HG02623 (cell line): ENCODE measurements around the gene RASSF8.

Experiments
- ATAC-seq: cut with Tn5 transposase; IDR thresholded peaks from one replicate; pipeline ENCODE4 v1.9.1; 2021; ENCODE audit warnings: moderate library complexity; ENCODE audit not compliant: unreplicated experiment

The RASSF8 gene

DNA sequence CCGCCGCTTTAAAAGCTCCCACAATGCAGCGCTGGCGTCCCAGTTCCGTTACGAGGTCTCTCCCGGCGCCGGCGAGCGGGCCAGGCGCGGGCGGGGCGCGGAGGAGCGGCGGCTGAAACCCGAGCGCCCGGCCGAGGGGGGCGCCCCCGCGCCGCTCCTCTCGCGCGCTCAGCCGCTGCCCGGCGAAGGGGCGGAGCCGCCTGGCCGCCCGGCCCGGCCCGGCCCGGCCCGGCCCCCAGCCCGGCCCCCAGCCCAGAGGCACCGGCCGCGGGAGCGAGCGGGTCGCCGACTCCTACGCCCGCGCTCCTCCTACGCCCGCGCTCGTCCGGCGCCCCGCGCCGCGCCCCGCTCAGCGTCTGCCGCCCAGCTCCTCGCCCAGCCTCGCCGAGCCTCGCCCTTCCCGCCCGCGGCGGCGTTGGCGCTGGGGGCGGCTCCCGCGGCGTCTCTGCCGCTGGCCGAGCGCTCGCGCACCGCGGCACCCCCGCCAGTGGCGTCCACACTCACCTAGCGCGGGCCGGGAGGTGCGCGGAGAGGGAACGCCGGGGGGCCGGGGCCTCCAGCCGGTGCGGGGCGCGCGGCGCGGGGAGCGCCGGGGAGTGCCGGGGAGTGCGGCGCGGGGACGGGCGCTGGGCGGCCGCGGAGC lies at the start of gene RASSF8:
Gene RASSF8, plus strand, starts transcription at position 255 of the 643 bp plus-strand sequence. CDS start 96,662 bp downstream, outside the sequence.
- peak; percentile 75 for ATAC-seq

GRCh38 chr12:25914551-25914950 lies 43.9 kb upstream of the RASSF8 start:
- ATAC-seq = no peak

GRCh38 chr12:25924491-25925001 lies 33.9 kb upstream of the RASSF8 start:
- ATAC-seq = no peak

DNA sequence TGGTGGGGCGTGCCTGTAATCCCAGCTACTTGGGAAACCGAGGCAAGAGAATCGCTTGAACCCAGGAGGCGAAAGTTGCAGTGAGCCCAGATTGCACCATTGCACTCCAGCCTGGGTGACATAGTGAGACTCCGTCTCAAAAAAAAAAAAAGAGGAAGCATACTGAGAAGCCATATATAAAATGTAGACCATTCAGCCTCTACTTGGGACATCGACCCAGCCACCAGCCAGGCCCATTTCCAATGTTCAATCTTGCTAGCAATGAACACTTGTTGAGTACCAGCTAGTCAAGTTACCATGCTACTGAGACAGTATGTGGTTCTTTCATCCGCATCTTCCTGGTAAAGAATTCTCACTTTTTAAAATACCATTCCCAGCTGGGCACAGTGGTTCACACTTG lies 33.4 kb upstream of the RASSF8 start:
- ATAC-seq = no peak

- no peak for ATAC-seq
Measured at GRCh38 chr12:25926536-25926935, 31.9 kb upstream of the RASSF8 start.

- no peak for ATAC-seq
Measured at GRCh38 chr12:25929142-25929541, 29.3 kb upstream of the RASSF8 start.

GRCh38 chr12:25932971-25933370 lies 25.5 kb upstream of the RASSF8 start:
- ATAC-seq = no peak

- no peak for ATAC-seq
Measured at GRCh38 chr12:25934456-25934855, 24.0 kb upstream of the RASSF8 start.

GRCh38 chr12:25935355-25936144 lies 22.9 kb upstream of the RASSF8 start:
- ATAC-seq = no peak

GRCh38 chr12:25937096-25937495 lies 21.4 kb upstream of the RASSF8 start:
- ATAC-seq = no peak

GRCh38 chr12:25938581-25938980 lies 19.9 kb upstream of the RASSF8 start:
- ATAC-seq = no peak

DNA sequence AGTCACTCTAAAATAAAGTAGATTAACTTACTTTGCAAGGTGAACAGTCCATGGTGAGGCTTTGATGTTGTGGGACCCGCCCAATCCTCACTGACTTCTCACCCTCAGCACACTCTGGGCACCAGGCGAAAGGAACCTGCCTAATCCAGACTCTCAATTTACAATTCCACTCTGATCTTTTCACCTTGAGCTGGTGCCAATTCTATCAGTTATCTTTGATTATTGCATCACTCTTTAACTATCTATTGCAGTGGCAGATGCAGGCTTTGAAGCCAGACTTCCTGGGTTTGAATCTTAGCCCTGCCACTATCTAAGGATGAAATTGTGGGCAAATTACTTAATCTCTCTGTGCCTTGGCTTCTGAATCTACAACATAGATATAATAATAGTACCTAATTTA lies 18.9 kb upstream of the RASSF8 start:
- no peak for ATAC-seq

GRCh38 chr12:25940886-25941285 lies 17.6 kb upstream of the RASSF8 start:
- ATAC-seq = no peak

- no peak for ATAC-seq
Measured at GRCh38 chr12:25942709-25943108, 15.8 kb upstream of the RASSF8 start.

GRCh38 chr12:25943940-25944339 lies 14.5 kb upstream of the RASSF8 start:
- no peak for ATAC-seq

GRCh38 chr12:25949343-25949742 lies 9.1 kb upstream of the RASSF8 start:
- no peak for ATAC-seq

GRCh38 chr12:25950329-25951115 lies 8.0 kb upstream of the RASSF8 start:
- ATAC-seq = no peak

GRCh38 chr12:25957793-25958427 lies 572 bp upstream of the RASSF8 start:
- no peak for ATAC-seq

- ATAC-seq = no peak
Measured at GRCh38 chr12:25959071-25959961, 834 bp downstream of the RASSF8 start.

GRCh38 chr12:25960143-25960542 lies 1.7 kb downstream of the RASSF8 start:
- no peak for ATAC-seq
